WTC11 (cell line): Measurements from ENCODE around the gene NLN. TPM values are rescaled to one million over a fixed set of nuclear protein-coding genes. Genes with fewer than 3 reads are reported as not detected.

Source experiments
- ATAC-seq: fragments of 200-7000 bp; cut with Tn5 transposase; 2 replicates; pipeline ENCODE4 v1.10.0; 2021; ENCODE audit warnings: mild to moderate bottlenecking, moderate library complexity
- CTCF ChIA-PET: fragments of 300-600 bp; sonication (Branson Sonifier 250); formaldehyde crosslinking; loops from one replicate; lab custom pipeline; 2021; ENCODE audit warnings: antibody characterized with exemption; lab: Charles Lee
- POLR2A ChIA-PET: fragments of 350-600 bp; sonication (Branson Sonifier 250); formaldehyde crosslinking; loops from one replicate; lab custom pipeline; 2021; ENCODE audit warnings: antibody characterized with exemption; lab: Charles Lee
- DNase-seq: peaks from one replicate; pipeline ENCODE4 v3.0.0; 2021; ENCODE audit warnings: low spot score
- H3K27ac Mint-ChIP-seq: 2 replicates; pipeline ENCODE4 v1.8.0; 2021; ENCODE audit warnings: mixed read lengths
- H3K27me3 Mint-ChIP-seq: 2 replicates; pipeline ENCODE4 v1.8.0; 2021; ENCODE audit warnings: low read depth, mild to moderate bottlenecking, moderate library complexity, mixed read lengths
- H3K36me3 Mint-ChIP-seq: 2 replicates; pipeline ENCODE4 v1.8.0; 2021; ENCODE audit warnings: mixed read lengths
- H3K4me1 Mint-ChIP-seq: 2 replicates; pipeline ENCODE4 v1.8.0; 2022; ENCODE audit warnings: mixed read lengths
- H3K4me3 Mint-ChIP-seq: 2 replicates; pipeline ENCODE4 v1.8.0; 2021; ENCODE audit warnings: mild to moderate bottlenecking, moderate library complexity, mixed read lengths
- H3K9me3 Mint-ChIP-seq: 2 replicates; pipeline ENCODE4 v1.8.0; 2021; ENCODE audit warnings: mixed read lengths
- CBFB ChIP-seq: sonication (generic); formaldehyde crosslinking; IDR thresholded peaks from 2 replicates; pipeline ENCODE4 v1.8.1; 2022; ENCODE audit warnings: mild to moderate bottlenecking, low read depth, missing genetic modification reagents
- ELF4 ChIP-seq: sonication (generic); formaldehyde crosslinking; IDR thresholded peaks from 2 replicates; pipeline ENCODE4 v1.8.1; 2022; ENCODE audit warnings: low read depth, mild to moderate bottlenecking, moderate library complexity, missing genetic modification reagents
- ESRRA ChIP-seq: sonication (generic); formaldehyde crosslinking; IDR thresholded peaks from 2 replicates; pipeline ENCODE4 v1.8.1; 2022; ENCODE audit warnings: mild to moderate bottlenecking, missing genetic modification reagents, borderline replicate concordance
- ETV6 ChIP-seq: sonication (generic); formaldehyde crosslinking; IDR thresholded peaks from 2 replicates; pipeline ENCODE4 v1.8.1; 2022; ENCODE audit warnings: mild to moderate bottlenecking, missing genetic modification reagents
- GABPB1 ChIP-seq: sonication (generic); formaldehyde crosslinking; IDR thresholded peaks from 2 replicates; pipeline ENCODE4 v1.8.1; 2023; ENCODE audit warnings: mild to moderate bottlenecking, missing genetic modification reagents
- GRHL2 ChIP-seq: fragments of 250-450 bp; sonication (Bioruptor Pico); IDR thresholded peaks from 2 replicates; pipeline ENCODE4 v1.8.0; 2022; ENCODE audit warnings: mild to moderate bottlenecking, moderate library complexity; ENCODE audit not compliant: insufficient replicate concordance, severe bottlenecking
- NR1H2 ChIP-seq: sonication (generic); formaldehyde crosslinking; IDR thresholded peaks from 2 replicates; pipeline ENCODE4 v1.9.0; 2021; ENCODE audit warnings: mild to moderate bottlenecking, moderate library complexity, missing genetic modification reagents
- PRRX2 ChIP-seq: fragments of 250-450 bp; sonication (Bioruptor Pico); IDR thresholded peaks from 2 replicates; pipeline ENCODE4 v1.8.0; 2021; ENCODE audit warnings: mild to moderate bottlenecking
- SMAD4 ChIP-seq: sonication (generic); formaldehyde crosslinking; IDR thresholded peaks from 2 replicates; pipeline ENCODE4 v1.8.0; 2022; ENCODE audit warnings: mild to moderate bottlenecking, missing genetic modification reagents
- TEAD4 ChIP-seq: sonication (generic); formaldehyde crosslinking; IDR thresholded peaks from 2 replicates; pipeline ENCODE4 v1.8.0; 2022; ENCODE audit warnings: mild to moderate bottlenecking, missing genetic modification reagents
- ZNF121 ChIP-seq: sonication (generic); formaldehyde crosslinking; IDR thresholded peaks from 2 replicates; pipeline ENCODE4 v1.8.0; 2023; ENCODE audit warnings: missing genetic modification reagents
- ZNF263 ChIP-seq: sonication (generic); formaldehyde crosslinking; IDR thresholded peaks from 2 replicates; pipeline ENCODE4 v1.8.1; 2022; ENCODE audit warnings: low read depth, mild to moderate bottlenecking, moderate library complexity, missing genetic modification reagents
- ZNF396 ChIP-seq: fragments of 250-450 bp; sonication (Bioruptor Pico); IDR thresholded peaks from 2 replicates; pipeline ENCODE4 v1.8.0; 2021; ENCODE audit warnings: mild to moderate bottlenecking, moderate library complexity, borderline replicate concordance
- ZNF416 ChIP-seq: fragments of 250-450 bp; sonication (Bioruptor Pico); IDR thresholded peaks from 2 replicates; pipeline ENCODE4 v1.9.0; 2021; ENCODE audit warnings: mild to moderate bottlenecking, inconsistent platforms
- ZNF671 ChIP-seq: fragments of 250-450 bp; sonication (Bioruptor Pico); IDR thresholded peaks from 2 replicates; pipeline ENCODE4 v1.8.0; 2021; ENCODE audit warnings: mild to moderate bottlenecking
- total RNA-seq: library from RNA; stranded (reverse); gene quantifications from 3 replicates; pipeline ENCODE4 v1.2.3, GENCODE V29; 2021
- TF ChIP-seq, protein P1 (sequence below): sonication (generic); formaldehyde crosslinking; conservative IDR thresholded peaks from 2 replicates; pipeline ENCODE4 v1.8.1; 2023; ENCODE audit warnings: mild to moderate bottlenecking, low read depth, missing genetic modification reagents, moderate library complexity
- TF ChIP-seq, protein P2 (sequence below): fragments of 250-450 bp; sonication (Bioruptor Pico); conservative IDR thresholded peaks from 2 replicates; pipeline ENCODE4 v1.9.0; 2021; ENCODE audit warnings: mild to moderate bottlenecking
- TF ChIP-seq, protein P3 (sequence below): sonication (generic); formaldehyde crosslinking; IDR thresholded peaks from 2 replicates; pipeline ENCODE4 v1.8.0; 2023; ENCODE audit warnings: missing genetic modification reagents
- TF ChIP-seq, protein P4 (sequence below): sonication (generic); formaldehyde crosslinking; IDR thresholded peaks from 2 replicates; pipeline ENCODE4 v1.8.0; 2022; ENCODE audit warnings: mild to moderate bottlenecking, missing genetic modification reagents
- TF ChIP-seq, protein P5 (sequence below): sonication (generic); formaldehyde crosslinking; conservative IDR thresholded peaks from 2 replicates; pipeline ENCODE4 v1.8.1; 2022; ENCODE audit warnings: mild to moderate bottlenecking, missing genetic modification reagents
- TF ChIP-seq, protein P6 (sequence below): sonication (generic); formaldehyde crosslinking; IDR thresholded peaks from 2 replicates; pipeline ENCODE4 v1.8.0; 2022; ENCODE audit warnings: mild to moderate bottlenecking, missing genetic modification reagents
- TF ChIP-seq, protein P7 (sequence below): sonication (generic); formaldehyde crosslinking; IDR thresholded peaks from 2 replicates; pipeline ENCODE4 v1.8.1; 2022; ENCODE audit warnings: low read depth, missing genetic modification reagents, borderline replicate concordance

Gene NLN
- total RNA-seq, 1 experiment from 2014 or later: 163 TPM

DNA sequence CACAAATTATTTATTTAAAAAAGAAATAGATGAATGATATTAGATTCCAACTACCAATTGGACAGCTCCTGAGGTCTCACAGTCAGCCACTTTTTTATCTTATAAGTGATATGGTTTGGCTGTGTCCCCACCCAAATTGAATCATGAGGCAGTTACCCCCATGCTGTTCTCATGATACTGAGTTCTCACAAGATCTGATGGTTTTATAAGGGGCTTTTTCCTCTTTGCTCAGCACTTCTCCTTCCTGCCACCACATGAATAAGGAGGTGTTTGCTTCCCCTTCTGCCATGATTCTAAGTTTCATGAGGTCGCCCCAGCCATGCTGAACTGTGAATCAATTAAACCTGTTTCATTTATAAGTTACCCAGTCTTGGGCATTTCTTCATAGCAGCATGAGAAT lies 12.9 kb downstream of the NLN start (continued):
- TF ChIP-seq, protein P1, sequence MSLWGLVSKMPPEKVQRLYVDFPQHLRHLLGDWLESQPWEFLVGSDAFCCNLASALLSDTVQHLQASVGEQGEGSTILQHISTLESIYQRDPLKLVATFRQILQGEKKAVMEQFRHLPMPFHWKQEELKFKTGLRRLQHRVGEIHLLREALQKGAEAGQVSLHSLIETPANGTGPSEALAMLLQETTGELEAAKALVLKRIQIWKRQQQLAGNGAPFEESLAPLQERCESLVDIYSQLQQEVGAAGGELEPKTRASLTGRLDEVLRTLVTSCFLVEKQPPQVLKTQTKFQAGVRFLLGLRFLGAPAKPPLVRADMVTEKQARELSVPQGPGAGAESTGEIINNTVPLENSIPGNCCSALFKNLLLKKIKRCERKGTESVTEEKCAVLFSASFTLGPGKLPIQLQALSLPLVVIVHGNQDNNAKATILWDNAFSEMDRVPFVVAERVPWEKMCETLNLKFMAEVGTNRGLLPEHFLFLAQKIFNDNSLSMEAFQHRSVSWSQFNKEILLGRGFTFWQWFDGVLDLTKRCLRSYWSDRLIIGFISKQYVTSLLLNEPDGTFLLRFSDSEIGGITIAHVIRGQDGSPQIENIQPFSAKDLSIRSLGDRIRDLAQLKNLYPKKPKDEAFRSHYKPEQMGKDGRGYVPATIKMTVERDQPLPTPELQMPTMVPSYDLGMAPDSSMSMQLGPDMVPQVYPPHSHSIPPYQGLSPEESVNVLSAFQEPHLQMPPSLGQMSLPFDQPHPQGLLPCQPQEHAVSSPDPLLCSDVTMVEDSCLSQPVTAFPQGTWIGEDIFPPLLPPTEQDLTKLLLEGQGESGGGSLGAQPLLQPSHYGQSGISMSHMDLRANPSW (CRISPR knock-in tag): no peak
- TF ChIP-seq, protein P2, sequence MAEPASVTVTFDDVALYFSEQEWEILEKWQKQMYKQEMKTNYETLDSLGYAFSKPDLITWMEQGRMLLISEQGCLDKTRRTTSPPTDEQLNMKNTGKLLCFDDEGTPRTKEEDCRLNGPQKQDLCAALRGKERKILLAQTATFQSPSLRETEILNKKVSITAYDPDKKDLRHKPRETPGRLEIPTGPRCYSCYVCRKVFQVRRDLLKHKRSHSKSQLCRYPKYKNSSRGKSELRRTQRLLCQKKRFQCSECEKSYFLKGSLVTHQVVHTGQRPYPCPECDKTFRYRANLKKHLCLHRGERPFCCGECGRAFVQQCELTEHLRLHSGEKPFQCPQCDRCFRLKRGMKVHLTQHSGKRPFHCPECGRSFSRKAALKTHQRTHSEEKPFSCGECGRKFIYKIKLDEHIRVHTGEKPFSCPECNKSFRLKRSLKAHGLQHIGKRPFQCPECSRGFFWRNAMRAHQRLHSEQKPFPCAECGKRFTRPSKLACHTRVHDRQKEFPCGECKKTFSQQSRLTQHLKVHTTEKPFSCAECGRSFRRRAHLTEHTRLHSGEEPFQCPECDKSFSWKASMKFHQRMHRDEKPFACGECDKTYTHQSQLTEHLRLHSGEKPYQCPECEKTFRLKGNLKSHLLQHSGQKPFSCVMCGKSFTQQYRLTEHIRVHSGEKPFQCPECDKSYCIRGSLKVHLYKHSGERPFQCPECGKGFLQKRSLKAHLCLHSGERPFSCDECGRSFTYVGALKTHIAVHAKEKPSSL (CRISPR knock-in tag): no peak
- TF ChIP-seq, protein P3, sequence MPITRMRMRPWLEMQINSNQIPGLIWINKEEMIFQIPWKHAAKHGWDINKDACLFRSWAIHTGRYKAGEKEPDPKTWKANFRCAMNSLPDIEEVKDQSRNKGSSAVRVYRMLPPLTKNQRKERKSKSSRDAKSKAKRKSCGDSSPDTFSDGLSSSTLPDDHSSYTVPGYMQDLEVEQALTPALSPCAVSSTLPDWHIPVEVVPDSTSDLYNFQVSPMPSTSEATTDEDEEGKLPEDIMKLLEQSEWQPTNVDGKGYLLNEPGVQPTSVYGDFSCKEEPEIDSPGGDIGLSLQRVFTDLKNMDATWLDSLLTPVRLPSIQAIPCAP (CRISPR knock-in tag): no peak
- TF ChIP-seq, protein P4, sequence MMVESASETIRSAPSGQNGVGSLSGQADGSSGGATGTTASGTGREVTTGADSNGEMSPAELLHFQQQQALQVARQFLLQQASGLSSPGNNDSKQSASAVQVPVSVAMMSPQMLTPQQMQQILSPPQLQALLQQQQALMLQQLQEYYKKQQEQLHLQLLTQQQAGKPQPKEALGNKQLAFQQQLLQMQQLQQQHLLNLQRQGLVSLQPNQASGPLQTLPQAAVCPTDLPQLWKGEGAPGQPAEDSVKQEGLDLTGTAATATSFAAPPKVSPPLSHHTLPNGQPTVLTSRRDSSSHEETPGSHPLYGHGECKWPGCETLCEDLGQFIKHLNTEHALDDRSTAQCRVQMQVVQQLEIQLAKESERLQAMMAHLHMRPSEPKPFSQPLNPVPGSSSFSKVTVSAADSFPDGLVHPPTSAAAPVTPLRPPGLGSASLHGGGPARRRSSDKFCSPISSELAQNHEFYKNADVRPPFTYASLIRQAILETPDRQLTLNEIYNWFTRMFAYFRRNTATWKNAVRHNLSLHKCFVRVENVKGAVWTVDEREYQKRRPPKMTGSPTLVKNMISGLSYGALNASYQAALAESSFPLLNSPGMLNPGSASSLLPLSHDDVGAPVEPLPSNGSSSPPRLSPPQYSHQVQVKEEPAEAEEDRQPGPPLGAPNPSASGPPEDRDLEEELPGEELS: no peak
- TF ChIP-seq GABPB1 (no peak), PRRX2 (CRISPR knock-in tag) (no peak), ETV6 (CRISPR knock-in tag) (no peak), CBFB (CRISPR knock-in tag) (no peak)

DNA sequence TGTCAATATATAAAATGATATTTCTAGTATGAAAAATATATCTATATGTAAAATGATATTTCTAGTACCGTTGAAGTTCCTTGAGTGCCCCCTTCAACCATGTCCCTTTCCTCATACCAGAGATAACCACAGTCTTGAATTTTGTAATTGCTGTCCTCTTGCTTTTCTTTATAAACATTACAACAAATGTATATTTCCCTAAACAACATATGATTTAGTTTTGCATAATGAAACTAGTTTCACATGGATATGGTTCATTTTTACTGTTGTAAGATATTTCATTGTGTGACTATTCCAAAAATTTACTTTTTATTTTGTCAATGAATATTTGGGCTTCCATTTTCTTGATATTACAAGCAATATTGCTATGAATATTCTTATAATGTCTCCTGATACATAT lies 14.0 kb downstream of the NLN start:
- no peak for DNase-seq
- TF ChIP-seq ZNF671 (CRISPR knock-in tag) (no peak), ZNF416 (CRISPR knock-in tag) (no peak), ELF4 (CRISPR knock-in tag) (no peak), ZNF396 (no peak), NR1H2 (CRISPR knock-in tag) (no peak), ZNF121 (no peak), ESRRA (no peak), ZNF263 (CRISPR knock-in tag) (no peak), TEAD4 (no peak), SMAD4 (CRISPR knock-in tag) (no peak), GRHL2 (CRISPR knock-in tag) (no peak)
- TF ChIP-seq, protein P5, sequence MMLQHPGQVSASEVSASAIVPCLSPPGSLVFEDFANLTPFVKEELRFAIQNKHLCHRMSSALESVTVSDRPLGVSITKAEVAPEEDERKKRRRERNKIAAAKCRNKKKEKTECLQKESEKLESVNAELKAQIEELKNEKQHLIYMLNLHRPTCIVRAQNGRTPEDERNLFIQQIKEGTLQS: no peak
- TF ChIP-seq, protein P6, sequence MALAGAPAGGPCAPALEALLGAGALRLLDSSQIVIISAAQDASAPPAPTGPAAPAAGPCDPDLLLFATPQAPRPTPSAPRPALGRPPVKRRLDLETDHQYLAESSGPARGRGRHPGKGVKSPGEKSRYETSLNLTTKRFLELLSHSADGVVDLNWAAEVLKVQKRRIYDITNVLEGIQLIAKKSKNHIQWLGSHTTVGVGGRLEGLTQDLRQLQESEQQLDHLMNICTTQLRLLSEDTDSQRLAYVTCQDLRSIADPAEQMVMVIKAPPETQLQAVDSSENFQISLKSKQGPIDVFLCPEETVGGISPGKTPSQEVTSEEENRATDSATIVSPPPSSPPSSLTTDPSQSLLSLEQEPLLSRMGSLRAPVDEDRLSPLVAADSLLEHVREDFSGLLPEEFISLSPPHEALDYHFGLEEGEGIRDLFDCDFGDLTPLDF (CRISPR knock-in tag): no peak
- TF ChIP-seq, protein P2 (CRISPR knock-in tag): no peak
- TF ChIP-seq, protein P7, sequence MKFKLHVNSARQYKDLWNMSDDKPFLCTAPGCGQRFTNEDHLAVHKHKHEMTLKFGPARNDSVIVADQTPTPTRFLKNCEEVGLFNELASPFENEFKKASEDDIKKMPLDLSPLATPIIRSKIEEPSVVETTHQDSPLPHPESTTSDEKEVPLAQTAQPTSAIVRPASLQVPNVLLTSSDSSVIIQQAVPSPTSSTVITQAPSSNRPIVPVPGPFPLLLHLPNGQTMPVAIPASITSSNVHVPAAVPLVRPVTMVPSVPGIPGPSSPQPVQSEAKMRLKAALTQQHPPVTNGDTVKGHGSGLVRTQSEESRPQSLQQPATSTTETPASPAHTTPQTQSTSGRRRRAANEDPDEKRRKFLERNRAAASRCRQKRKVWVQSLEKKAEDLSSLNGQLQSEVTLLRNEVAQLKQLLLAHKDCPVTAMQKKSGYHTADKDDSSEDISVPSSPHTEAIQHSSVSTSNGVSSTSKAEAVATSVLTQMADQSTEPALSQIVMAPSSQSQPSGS (CRISPR knock-in tag): no peak
- no peaks in the 10 kb centered on the region for H3K36me3 Mint-ChIP-seq
- ChIA-PET POLR2A (no interaction called here), CTCF (no interaction called here)
- no peak for ATAC-seq
- H3K27ac Mint-ChIP-seq: no peak overlapping the region
- H3K27me3 Mint-ChIP-seq: no peaks in the 10 kb centered on the region
- H3K4me3 Mint-ChIP-seq: no peak overlapping the region
- peaks cover 11% of the 10 kb centered on the region for H3K4me1 Mint-ChIP-seq
- H3K9me3 Mint-ChIP-seq: 0 out of 2 replicates have a peak, but pooled peaks cover 3% of the 10 kb centered on the region
